ENCODE results near the gene JAGN1. TPM values are rescaled to one million over a fixed set of nuclear protein-coding genes. Genes with fewer than 3 reads are reported as not detected.

JAGN1 gene
- total and polyA plus RNA-seq, 2 donors (not counting 1 experiment from before 2014, with no cell fraction given) = 20.3 to 25.7 TPM

DNA sequence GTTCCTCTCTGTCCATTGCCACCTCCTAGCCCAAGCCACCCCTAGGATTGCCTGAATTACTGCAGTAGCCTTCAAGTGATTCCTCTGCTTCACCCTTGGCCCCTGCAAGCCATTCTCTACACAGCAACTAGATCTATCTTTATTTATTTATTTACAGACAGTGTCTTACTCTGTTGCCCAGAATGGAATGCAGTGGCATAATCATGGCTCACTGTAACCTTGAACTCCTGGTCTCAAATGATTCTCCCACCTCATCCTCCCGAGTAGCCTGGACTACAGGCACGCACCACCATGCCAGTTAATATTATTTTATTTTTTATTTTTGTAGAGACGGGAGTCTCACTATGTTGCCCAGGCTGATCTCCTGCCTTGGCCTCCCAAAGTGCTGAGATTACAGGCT is 1.9 kb upstream of the JAGN1 start:
- H3K9me3 ChIP-seq (ENCODE audit: control extremely low read depth in 1 of 3, control insufficient read depth in 2 of 3, insufficient read depth in 1 of 3, low read length in 2 of 3) = no peaks in the 10 kb centered on the region

DNA sequence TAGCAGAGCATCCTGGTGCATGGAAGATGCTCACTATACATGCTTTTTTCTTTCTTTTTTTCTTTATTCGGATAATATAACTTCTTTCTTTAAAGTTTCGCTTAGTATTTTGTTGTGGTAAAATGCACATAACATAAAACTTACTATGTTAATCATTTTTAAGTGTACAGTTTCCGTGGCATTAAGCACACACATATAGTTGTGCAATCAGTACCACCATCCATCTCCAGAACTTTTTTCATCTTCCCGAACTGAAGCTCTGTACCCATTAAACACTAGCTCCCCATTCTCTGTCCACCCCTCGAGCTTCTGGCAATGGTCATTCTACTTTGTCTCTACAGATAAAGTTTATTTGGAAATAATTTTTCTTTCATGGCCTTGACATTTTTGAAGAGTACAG is 1.0 kb upstream of the JAGN1 start:
- no peak for DNase-seq
- Mint-ChIP-seq H3K9me3 (ENCODE audit: insufficient read depth) (no peaks in the 10 kb centered on the region), H3K27ac (peak overlapping the region; percentile 41), H3K4me3 (peak overlapping the region; percentile 99), H3K4me1 (peaks cover 34% of the 10 kb centered on the region), H3K27me3 (no peaks in the 10 kb centered on the region)
- intact Hi-C loops (cut with micrococcal nuclease) = no loop called here
- Histone ChIP-seq H3K4me3 (ENCODE audit: control extremely low read depth in 1 of 5, extremely low read depth in 1 of 5, insufficient read depth in 1 of 5, low read depth in 2 of 5, low read length in 4 of 5) (no peak overlapping the region), H3K4me2 (replicated peaks; ENCODE audit: low read depth, low read length, poor library complexity, severe bottlenecking) (no peak overlapping the region), H3K36me3 (replicated peaks in 1 of 2; ENCODE audit: control extremely low read depth in 1 of 2, control insufficient read depth in 1 of 2, extremely low read depth in 1 of 2, insufficient read depth in 2 of 2, low read length in 1 of 2) (peaks cover 3 to 16% of the 10 kb centered on the region in 2 experiments), H4K20me1 (ENCODE audit: control insufficient read depth, insufficient read depth, low read length, poor library complexity, severe bottlenecking) (no peaks in the 10 kb centered on the region), H3K79me2 (ENCODE audit: control insufficient read depth, insufficient read depth, low read length) (peaks cover 37% of the 10 kb centered on the region), H3K9me3 (ENCODE audit: control extremely low read depth in 1 of 3, control insufficient read depth in 2 of 3, insufficient read depth in 1 of 3, low read length in 2 of 3) (no peaks in the 10 kb centered on the region), H3K27ac (ENCODE audit: low read length in 2 of 2) (no peak overlapping the region), H3K4me1 (ENCODE audit: control insufficient read depth in 2 of 2, insufficient read depth in 2 of 2, low read length in 2 of 2) (peaks cover 17 to 20% of the 10 kb centered on the region in 2 donors), H2AFZ (ENCODE audit: insufficient read depth, low read depth, low read length, poor library complexity, severe bottlenecking) (no peak overlapping the region), H3K27me3 (replicated peaks in 1 of 4; ENCODE audit: control extremely low read depth in 1 of 4, control insufficient read depth in 3 of 4, insufficient read depth in 4 of 4, low read length in 3 of 4) (no peaks in the 10 kb centered on the region), H3K9ac (ENCODE audit: low read length) (no peak overlapping the region)
- TF ChIP-seq, protein P1, sequence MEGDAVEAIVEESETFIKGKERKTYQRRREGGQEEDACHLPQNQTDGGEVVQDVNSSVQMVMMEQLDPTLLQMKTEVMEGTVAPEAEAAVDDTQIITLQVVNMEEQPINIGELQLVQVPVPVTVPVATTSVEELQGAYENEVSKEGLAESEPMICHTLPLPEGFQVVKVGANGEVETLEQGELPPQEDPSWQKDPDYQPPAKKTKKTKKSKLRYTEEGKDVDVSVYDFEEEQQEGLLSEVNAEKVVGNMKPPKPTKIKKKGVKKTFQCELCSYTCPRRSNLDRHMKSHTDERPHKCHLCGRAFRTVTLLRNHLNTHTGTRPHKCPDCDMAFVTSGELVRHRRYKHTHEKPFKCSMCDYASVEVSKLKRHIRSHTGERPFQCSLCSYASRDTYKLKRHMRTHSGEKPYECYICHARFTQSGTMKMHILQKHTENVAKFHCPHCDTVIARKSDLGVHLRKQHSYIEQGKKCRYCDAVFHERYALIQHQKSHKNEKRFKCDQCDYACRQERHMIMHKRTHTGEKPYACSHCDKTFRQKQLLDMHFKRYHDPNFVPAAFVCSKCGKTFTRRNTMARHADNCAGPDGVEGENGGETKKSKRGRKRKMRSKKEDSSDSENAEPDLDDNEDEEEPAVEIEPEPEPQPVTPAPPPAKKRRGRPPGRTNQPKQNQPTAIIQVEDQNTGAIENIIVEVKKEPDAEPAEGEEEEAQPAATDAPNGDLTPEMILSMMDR (IDR thresholded peaks at IDR 0.05) = no peak
- TF ChIP-seq EZH2 (IDR thresholded peaks at IDR 0.05; ENCODE audit: borderline replicate concordance, insufficient read depth, low read depth, low read length, poor library complexity, severe bottlenecking) = no peak
- ATAC-seq (ENCODE audit: low read depth) = no peak
- ChIA-PET CTCF (interaction anchor here (1.0 to 2.9 kb wide), 2 partner anchors 43 to 173 kb away, joined by 3 to 15 read pairs; partner anchors contain the start of gene CRELD1), POLR2A (interaction anchor here (1.3 to 3.1 kb wide), 2 partner anchors 44 to 156 kb away, joined by 3 to 19 read pairs; partner anchors contain the start of gene CRELD1)
- 100% methylated on average over 1 of the region's 5 CpGs for WGBS (ENCODE audit: insufficient coverage)

More for the DNA sequence above, 1.9 kb upstream of the JAGN1 start:
- Mint-ChIP-seq H3K4me1 (peaks cover 26% of the 10 kb centered on the region), H3K27me3 (no peaks in the 10 kb centered on the region), H3K4me3 (no peak overlapping the region), H3K27ac (no peak overlapping the region), H3K9me3 (ENCODE audit: insufficient read depth) (no peaks in the 10 kb centered on the region)
- DNase-seq (no peak), ATAC-seq (ENCODE audit: low read depth) (no peak)
- no peak overlapping the region for H3K4me2 ChIP-seq (replicated peaks; ENCODE audit: low read depth, low read length, poor library complexity, severe bottlenecking)
- peaks cover 12 to 17% of the 10 kb centered on the region in 2 donors for H3K4me1 ChIP-seq (ENCODE audit: control insufficient read depth in 2 of 2, insufficient read depth in 2 of 2, low read length in 2 of 2)
- H3K9ac ChIP-seq (ENCODE audit: low read length) = no peak overlapping the region
- H4K20me1 ChIP-seq (ENCODE audit: control insufficient read depth, insufficient read depth, low read length, poor library complexity, severe bottlenecking) = no peaks in the 10 kb centered on the region
- ChIA-PET CTCF (no interaction called here), POLR2A (interaction anchor here (3.1 kb wide), 1 partner anchor 45 kb away, joined by 19 read pairs; the partner anchor contains the start of gene CRELD1)
- no peak overlapping the region for H3K27ac ChIP-seq (ENCODE audit: low read length in 2 of 2)
- WGBS (ENCODE audit: insufficient coverage) = no CpG with 5 or more reads among the region's 3 CpGs
- no peak overlapping the region for H2AFZ ChIP-seq (ENCODE audit: insufficient read depth, low read depth, low read length, poor library complexity, severe bottlenecking)
- H3K79me2 ChIP-seq (ENCODE audit: control insufficient read depth, insufficient read depth, low read length) = peaks cover 32% of the 10 kb centered on the region
- TF ChIP-seq, protein P1 (IDR thresholded peaks at IDR 0.05) = no peak
- TF ChIP-seq EZH2 (IDR thresholded peaks at IDR 0.05; ENCODE audit: borderline replicate concordance, insufficient read depth, low read depth, low read length, poor library complexity, severe bottlenecking) = no peak
- no peak overlapping the region for H3K4me3 ChIP-seq (ENCODE audit: control extremely low read depth in 1 of 5, extremely low read depth in 1 of 5, insufficient read depth in 1 of 5, low read depth in 2 of 5, low read length in 4 of 5)
- peaks cover 0 to 12% of the 10 kb centered on the region in 2 experiments for H3K36me3 ChIP-seq (replicated peaks in 1 of 2; ENCODE audit: control extremely low read depth in 1 of 2, control insufficient read depth in 1 of 2, extremely low read depth in 1 of 2, insufficient read depth in 2 of 2, low read length in 1 of 2)
- no peaks in the 10 kb centered on the region for H3K27me3 ChIP-seq (replicated peaks in 1 of 4; ENCODE audit: control extremely low read depth in 1 of 4, control insufficient read depth in 3 of 4, insufficient read depth in 4 of 4, low read length in 3 of 4)
- intact Hi-C loops (cut with micrococcal nuclease) = no loop called here

Measured in B cell (primary cell).